Trophoblast cell (in vitro differentiated cells and primary cell): ENCODE data around the gene PARD3B.

ENCODE experiments used
- DNase-seq, 2 donors: peaks; one replicate each; pipeline ENCODE4 v3.0.0-alpha.2; 2016
- H2AFZ ChIP-seq: 2 replicates; pipeline ENCODE4 v1.6.1; 2013; ENCODE audit warnings: low read length, moderate library complexity, mild to moderate bottlenecking; ENCODE audit not compliant: insufficient read depth, poor library complexity
- H2AK5ac ChIP-seq: 2 replicates; pipeline ENCODE4 v1.6.1; 2013; ENCODE audit warnings: mild to moderate bottlenecking, low read length
- H2BK120ac ChIP-seq: 2 replicates; pipeline ENCODE4 v1.6.1; 2013; ENCODE audit warnings: low read length, mild to moderate bottlenecking, moderate library complexity; ENCODE audit not compliant: insufficient read depth, poor library complexity
- H2BK12ac ChIP-seq: 2 replicates; pipeline ENCODE4 v1.6.1; 2013; ENCODE audit warnings: mild to moderate bottlenecking, low read length, moderate library complexity
- H2BK5ac ChIP-seq: 2 replicates; pipeline ENCODE4 v1.6.1; 2013; ENCODE audit warnings: low read length, low read depth, moderate library complexity, mild to moderate bottlenecking; ENCODE audit not compliant: poor library complexity
- H3K14ac ChIP-seq: 2 replicates; pipeline ENCODE4 v1.6.1; 2013; ENCODE audit warnings: mild to moderate bottlenecking, low read length
- H3K18ac ChIP-seq: 2 replicates; pipeline ENCODE4 v1.6.1; 2013; ENCODE audit warnings: mild to moderate bottlenecking, low read length
- H3K23ac ChIP-seq: 2 replicates; pipeline ENCODE4 v1.6.1; 2013; ENCODE audit warnings: low read length
- H3K27ac ChIP-seq: 2 replicates; pipeline ENCODE4 v1.5.1; 2013; ENCODE audit warnings: low read depth, mild to moderate bottlenecking, inconsistent platforms, low read length, moderate library complexity
- H3K27me3 ChIP-seq: 2 replicates; pipeline ENCODE4 v1.6.1; 2013; ENCODE audit warnings: inconsistent platforms, mild to moderate bottlenecking, low read length, moderate library complexity; ENCODE audit not compliant: insufficient read depth
- H3K36me3 ChIP-seq, 2 experiments: 1 replicate in 1 of 2; 2 replicates in 1 of 2; pipeline ENCODE4 v1.6.1; 2013; ENCODE audit warnings: low read length in 2 of 2, mild to moderate bottlenecking in 2 of 2, moderate library complexity in 1 of 2; ENCODE audit not compliant: insufficient read depth in 2 of 2, control insufficient read depth in 1 of 2
- H3K4ac ChIP-seq: 2 replicates; pipeline ENCODE4 v1.6.1; 2013; ENCODE audit warnings: low read depth, mild to moderate bottlenecking, low read length, moderate library complexity
- H3K4me1 ChIP-seq, 2 experiments: 1 replicate in 1 of 2; 2 replicates in 1 of 2; pipeline ENCODE4 v1.6.1; 2013; ENCODE audit warnings: low read length in 2 of 2, mild to moderate bottlenecking in 2 of 2, moderate library complexity in 1 of 2; ENCODE audit not compliant: insufficient read depth in 2 of 2, control insufficient read depth in 1 of 2
- H3K4me2 ChIP-seq: 2 replicates; pipeline ENCODE4 v1.6.1; 2013; ENCODE audit warnings: inconsistent platforms, mild to moderate bottlenecking, low read length, moderate library complexity
- H3K4me3 ChIP-seq: 2 replicates; pipeline ENCODE4 v1.5.1; 2013; ENCODE audit warnings: mild to moderate bottlenecking, low read depth, low read length, inconsistent platforms
- H3K79me1 ChIP-seq: one replicate; pipeline ENCODE4 v1.6.1; 2013; ENCODE audit warnings: low read length
- H3K79me2 ChIP-seq: 2 replicates; pipeline ENCODE4 v1.6.1; 2013; ENCODE audit warnings: low read length, mild to moderate bottlenecking; ENCODE audit not compliant: control insufficient read depth, insufficient read depth, poor library complexity
- H3K9ac ChIP-seq: 2 replicates; pipeline ENCODE4 v1.6.1; 2013; ENCODE audit warnings: mild to moderate bottlenecking, low read length
- H3K9me3 ChIP-seq: 2 replicates; pipeline ENCODE4 v1.6.1; 2013; ENCODE audit warnings: low read depth, mild to moderate bottlenecking, control low read depth, inconsistent platforms, low read length; ENCODE audit not compliant: insufficient read depth
- H4K12ac ChIP-seq: 2 replicates; pipeline ENCODE4 v1.6.1; 2013; ENCODE audit warnings: low read depth, mild to moderate bottlenecking, low read length, moderate library complexity
- H4K8ac ChIP-seq: 2 replicates; pipeline ENCODE4 v1.6.1; 2013; ENCODE audit warnings: low read depth, mild to moderate bottlenecking, low read length, moderate library complexity
- H4K91ac ChIP-seq: one replicate; pipeline ENCODE4 v1.6.1; 2013; ENCODE audit warnings: low read depth, mild to moderate bottlenecking, low read length, moderate library complexity
- WGBS: extraction: QIAGEN DNeasy Blood & Tissue Kit; methylation state at CpG from one replicate; pipeline ENCODE4 v1.1.7; 2013; ENCODE audit warnings: missing lambda C conversion rate; ENCODE audit not compliant: insufficient read length, insufficient coverage; ENCODE audit errors: extremely low coverage; 5-methylcytosine and 5-hydroxymethylcytosine counted together

The PARD3B gene

DNA sequence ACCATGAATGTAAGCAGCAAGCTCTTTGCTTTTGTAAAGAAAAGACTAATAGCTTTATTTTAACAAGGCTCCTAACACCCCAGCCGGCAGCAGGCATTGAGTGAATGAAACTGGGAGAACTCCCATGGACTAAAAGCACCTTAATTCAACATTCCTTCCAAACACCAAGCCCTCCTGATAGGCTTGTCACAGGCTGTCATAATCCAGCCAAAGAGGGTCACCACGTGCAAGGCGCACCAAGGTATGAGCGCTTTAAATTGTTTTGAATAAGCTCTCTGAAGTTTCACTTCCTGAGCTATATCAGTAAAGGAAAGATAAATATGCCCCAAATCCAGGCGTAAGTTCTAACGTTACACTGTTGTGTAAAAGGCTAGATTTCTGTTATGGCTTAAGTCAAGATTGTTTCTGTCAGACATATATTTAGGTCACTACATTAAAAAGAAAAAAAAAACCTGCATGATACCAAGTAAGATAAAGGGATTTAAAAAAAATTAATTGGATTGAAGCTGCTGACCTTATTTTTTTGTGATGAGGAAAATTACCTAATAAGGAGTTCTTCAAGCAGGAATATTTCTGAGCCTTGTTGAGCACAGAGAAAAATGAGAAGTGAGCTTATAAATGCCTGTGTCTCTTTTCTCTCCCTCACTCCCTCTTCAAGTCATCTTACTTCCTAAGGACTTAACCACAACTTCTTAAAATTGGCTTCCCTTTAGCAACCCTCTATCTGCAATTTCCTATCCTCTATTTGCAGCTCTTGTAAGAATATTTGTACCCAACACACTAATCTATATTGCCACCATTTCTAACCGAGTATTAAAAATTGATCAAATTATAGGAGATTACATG, 1000.9 kb downstream of the PARD3B start:
- no peak overlapping the region for H2AFZ ChIP-seq
- H3K9ac ChIP-seq: no peak overlapping the region
- H4K8ac ChIP-seq: no peak overlapping the region
- no peak overlapping the region for H3K18ac ChIP-seq
- H3K23ac ChIP-seq: no peak overlapping the region
- H2AK5ac ChIP-seq: no peak overlapping the region
- WGBS: no CpG with 5 or more reads among the region's 7 CpGs
- H3K36me3 ChIP-seq: no peaks in the 10 kb centered on the region
- no peak overlapping the region for H3K4ac ChIP-seq
- H3K79me1 ChIP-seq: no peaks in the 10 kb centered on the region
- no peak overlapping the region for H2BK12ac ChIP-seq
- no peak overlapping the region for H2BK120ac ChIP-seq
- H4K91ac ChIP-seq: no peak overlapping the region
- no peak overlapping the region for H4K12ac ChIP-seq
- H3K27ac ChIP-seq: no peak overlapping the region
- DNase-seq: no peak
- H3K4me2 ChIP-seq: no peak overlapping the region
- H3K4me3 ChIP-seq: no peak overlapping the region
- no peaks in the 10 kb centered on the region for H3K79me2 ChIP-seq
- H3K27me3 ChIP-seq: no peaks in the 10 kb centered on the region
- H3K4me1 ChIP-seq: no peaks in the 10 kb centered on the region
- H2BK5ac ChIP-seq: no peak overlapping the region
- H3K9me3 ChIP-seq: no peaks in the 10 kb centered on the region
- no peak overlapping the region for H3K14ac ChIP-seq

DNA sequence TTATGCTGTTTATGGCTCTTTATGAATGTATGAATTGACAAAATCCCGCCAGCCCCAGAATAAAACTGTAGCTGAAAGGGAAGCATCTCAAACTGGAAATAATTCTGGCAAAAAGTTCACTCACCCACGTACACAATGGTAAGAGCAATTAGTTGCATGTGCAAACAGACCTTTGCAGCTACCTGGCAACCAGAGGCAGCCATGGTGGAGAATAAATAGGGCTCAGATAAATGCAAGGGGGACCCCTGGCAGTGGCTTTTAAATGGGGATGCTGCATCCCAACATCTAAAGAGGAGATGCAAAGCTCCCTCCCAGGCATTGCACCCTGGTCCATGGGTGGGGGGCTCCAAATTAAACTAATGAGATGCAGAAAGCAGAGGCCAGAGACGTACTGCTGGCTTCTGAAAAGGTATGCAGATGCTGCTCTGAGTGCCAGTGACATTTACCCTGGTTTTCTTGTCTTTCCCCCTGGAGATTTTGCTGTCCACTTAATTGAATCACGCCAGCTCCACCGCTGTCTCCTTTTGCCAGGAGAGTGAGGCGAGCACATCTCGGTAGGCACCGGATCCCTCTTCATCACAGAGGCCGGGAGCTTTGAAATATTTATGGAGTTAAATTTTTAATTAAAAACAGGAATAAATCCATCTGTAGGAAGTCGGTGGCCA, 1010.4 kb downstream of the PARD3B start:
- Histone ChIP-seq H3K36me3 (no peaks in the 10 kb centered on the region), H2BK12ac (no peak overlapping the region), H2AK5ac (no peak overlapping the region), H3K79me2 (no peaks in the 10 kb centered on the region), H3K9me3 (no peaks in the 10 kb centered on the region), H4K12ac (no peak overlapping the region), H2BK5ac (no peak overlapping the region), H3K23ac (no peak overlapping the region), H3K4me2 (no peak overlapping the region), H3K4me1 (peaks cover 10 to 12% of the 10 kb centered on the region in 2 experiments), H2AFZ (no peak overlapping the region), H4K8ac (no peak overlapping the region), H4K91ac (no peak overlapping the region), H3K27me3 (no peaks in the 10 kb centered on the region), H3K4me3 (no peak overlapping the region), H3K79me1 (no peaks in the 10 kb centered on the region), H3K14ac (no peak overlapping the region), H3K27ac (no peak overlapping the region), H3K9ac (no peak overlapping the region), H2BK120ac (no peak overlapping the region), H3K4ac (no peak overlapping the region), H3K18ac (no peak overlapping the region)
- no peak for DNase-seq
- WGBS: no CpG with 5 or more reads among the region's 10 CpGs

DNA sequence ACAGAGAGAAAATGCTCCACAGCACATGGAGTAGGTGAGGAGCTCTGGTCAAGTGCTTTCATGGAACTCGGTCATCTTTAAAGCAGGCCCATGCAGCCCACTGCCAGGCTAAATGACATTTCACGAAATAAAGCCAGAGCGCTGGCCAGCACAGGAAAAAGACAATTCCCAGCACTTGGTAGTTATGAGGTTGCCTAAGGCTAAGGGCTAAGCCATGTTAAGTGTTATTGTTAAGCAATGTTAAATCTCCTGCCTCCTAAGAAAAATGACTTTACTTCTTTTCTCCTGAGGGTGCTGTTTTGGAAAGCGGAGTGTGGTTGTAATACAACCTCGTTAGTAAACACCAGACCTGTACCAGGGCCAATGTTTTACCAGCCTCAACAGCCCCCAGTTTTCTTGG, 1011.1 kb downstream of the PARD3B start:
- H4K12ac ChIP-seq: no peak overlapping the region
- no peak overlapping the region for H2BK120ac ChIP-seq
- no peaks in the 10 kb centered on the region for H3K79me2 ChIP-seq
- H2BK5ac ChIP-seq: no peak overlapping the region
- no peak overlapping the region for H3K4ac ChIP-seq
- no peak overlapping the region for H3K4me2 ChIP-seq
- no peak overlapping the region for H2AFZ ChIP-seq
- H3K27ac ChIP-seq: no peak overlapping the region
- H4K8ac ChIP-seq: no peak overlapping the region
- no peak overlapping the region for H3K4me3 ChIP-seq
- no peaks in the 10 kb centered on the region for H3K27me3 ChIP-seq
- H4K91ac ChIP-seq: no peak overlapping the region
- H3K36me3 ChIP-seq: no peaks in the 10 kb centered on the region
- peaks cover 10 to 12% of the 10 kb centered on the region in 2 experiments for H3K4me1 ChIP-seq
- WGBS: no CpG with 5 or more reads among the region's 5 CpGs
- no peak for DNase-seq
- H2BK12ac ChIP-seq: no peak overlapping the region
- H3K14ac ChIP-seq: no peak overlapping the region
- no peak overlapping the region for H3K9ac ChIP-seq
- no peak overlapping the region for H2AK5ac ChIP-seq
- no peaks in the 10 kb centered on the region for H3K9me3 ChIP-seq
- no peak overlapping the region for H3K23ac ChIP-seq
- no peaks in the 10 kb centered on the region for H3K79me1 ChIP-seq
- no peak overlapping the region for H3K18ac ChIP-seq

DNA sequence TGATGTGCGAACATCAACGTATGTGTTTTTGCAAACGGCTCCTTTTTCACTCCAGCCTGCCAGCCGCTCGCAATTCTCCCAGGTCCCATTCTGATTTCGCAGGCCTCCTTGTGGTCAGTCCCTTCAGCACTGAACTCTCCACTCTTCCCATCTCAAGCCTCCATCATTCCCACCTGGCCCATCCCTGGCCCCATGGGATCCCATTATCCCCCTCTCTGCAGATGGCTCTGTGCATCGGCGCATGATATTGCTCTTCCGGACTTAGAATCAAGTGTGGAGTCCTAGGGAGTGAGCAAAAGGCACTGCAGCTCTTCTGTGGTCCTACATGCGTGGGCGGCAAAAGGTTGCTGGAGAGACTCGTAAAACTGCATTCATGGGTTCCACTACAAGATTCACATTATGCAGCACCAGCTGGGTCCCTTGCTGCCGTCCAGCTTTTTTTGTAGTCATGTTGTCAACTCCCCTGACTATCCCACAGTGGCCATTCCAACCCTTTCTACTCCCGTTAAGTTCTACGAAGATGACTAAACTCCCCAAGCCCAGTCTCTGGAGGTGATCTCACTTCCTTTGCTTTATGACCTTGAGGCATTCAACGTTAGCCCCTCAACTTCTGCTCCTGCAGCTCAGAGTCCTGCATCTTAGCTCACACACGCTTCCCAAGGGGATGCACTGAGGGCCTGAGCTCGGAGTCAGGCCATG, 1011.7 kb downstream of the PARD3B start:
- Histone ChIP-seq H2BK12ac (no peak overlapping the region), H3K23ac (no peak overlapping the region), H3K27ac (no peak overlapping the region), H3K36me3 (no peaks in the 10 kb centered on the region), H3K9me3 (no peaks in the 10 kb centered on the region), H3K79me1 (no peaks in the 10 kb centered on the region), H3K27me3 (no peaks in the 10 kb centered on the region), H2BK120ac (no peak overlapping the region), H4K12ac (no peak overlapping the region), H3K14ac (no peak overlapping the region), H2AK5ac (no peak overlapping the region), H3K4me1 (peaks cover 10 to 12% of the 10 kb centered on the region in 2 experiments), H3K4me3 (no peak overlapping the region), H2BK5ac (no peak overlapping the region), H4K8ac (no peak overlapping the region), H3K9ac (no peak overlapping the region), H2AFZ (no peak overlapping the region), H3K18ac (no peak overlapping the region), H3K4me2 (no peak overlapping the region), H4K91ac (no peak overlapping the region), H3K4ac (no peak overlapping the region), H3K79me2 (no peaks in the 10 kb centered on the region)
- WGBS: no CpG with 5 or more reads among the region's 18 CpGs
- no peak for DNase-seq
